Retinal pigment epithelial cell (primary cell): Measurements from ENCODE around the gene RAP2C.
A peak's percentile ranks its signal among the peaks of the same experiment; 100 is the strongest.

Experiments used
- DNase-seq: peaks from one replicate; pipeline ENCODE4 v3.0.0-alpha.2; 2010; ENCODE audit warnings: low read depth
- H3K4me3 ChIP-seq: 2 replicates; pipeline ENCODE4 v1.5.1; 2011; ENCODE audit warnings: mild to moderate bottlenecking, low read length, control low read depth, moderate library complexity
- TF ChIP-seq, protein P1 (sequence below): conservative IDR thresholded peaks from 2 replicates; pipeline ENCODE4 v1.5.1; 2011; ENCODE audit warnings: low read depth, low read length, control low read depth, inconsistent platforms

Gene RAP2C

DNA sequence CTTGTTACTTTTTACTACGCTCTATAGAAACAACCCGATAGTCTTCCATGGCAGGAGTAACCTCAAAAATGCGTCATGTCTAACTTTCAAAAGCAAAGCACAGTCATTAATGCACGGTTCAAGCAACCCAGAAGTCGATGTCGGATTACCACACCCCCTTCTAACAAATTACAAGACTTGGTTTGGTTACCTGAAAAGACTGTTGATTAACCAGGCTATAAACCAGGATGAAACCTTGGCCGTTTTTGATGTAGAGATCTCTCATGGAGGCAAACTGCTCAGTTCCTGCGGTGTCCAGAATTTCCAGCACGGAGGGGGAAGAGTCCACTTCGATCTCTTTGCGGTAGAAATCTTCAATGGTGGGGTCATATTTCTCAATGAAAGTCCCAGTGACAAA is 2.4 kb downstream of the RAP2C start:
- DNase-seq, result no peak
- H3K4me3 ChIP-seq, result peak overlapping the region; percentile 62
- TF ChIP-seq, protein P1, sequence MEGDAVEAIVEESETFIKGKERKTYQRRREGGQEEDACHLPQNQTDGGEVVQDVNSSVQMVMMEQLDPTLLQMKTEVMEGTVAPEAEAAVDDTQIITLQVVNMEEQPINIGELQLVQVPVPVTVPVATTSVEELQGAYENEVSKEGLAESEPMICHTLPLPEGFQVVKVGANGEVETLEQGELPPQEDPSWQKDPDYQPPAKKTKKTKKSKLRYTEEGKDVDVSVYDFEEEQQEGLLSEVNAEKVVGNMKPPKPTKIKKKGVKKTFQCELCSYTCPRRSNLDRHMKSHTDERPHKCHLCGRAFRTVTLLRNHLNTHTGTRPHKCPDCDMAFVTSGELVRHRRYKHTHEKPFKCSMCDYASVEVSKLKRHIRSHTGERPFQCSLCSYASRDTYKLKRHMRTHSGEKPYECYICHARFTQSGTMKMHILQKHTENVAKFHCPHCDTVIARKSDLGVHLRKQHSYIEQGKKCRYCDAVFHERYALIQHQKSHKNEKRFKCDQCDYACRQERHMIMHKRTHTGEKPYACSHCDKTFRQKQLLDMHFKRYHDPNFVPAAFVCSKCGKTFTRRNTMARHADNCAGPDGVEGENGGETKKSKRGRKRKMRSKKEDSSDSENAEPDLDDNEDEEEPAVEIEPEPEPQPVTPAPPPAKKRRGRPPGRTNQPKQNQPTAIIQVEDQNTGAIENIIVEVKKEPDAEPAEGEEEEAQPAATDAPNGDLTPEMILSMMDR, result no peak

DNA sequence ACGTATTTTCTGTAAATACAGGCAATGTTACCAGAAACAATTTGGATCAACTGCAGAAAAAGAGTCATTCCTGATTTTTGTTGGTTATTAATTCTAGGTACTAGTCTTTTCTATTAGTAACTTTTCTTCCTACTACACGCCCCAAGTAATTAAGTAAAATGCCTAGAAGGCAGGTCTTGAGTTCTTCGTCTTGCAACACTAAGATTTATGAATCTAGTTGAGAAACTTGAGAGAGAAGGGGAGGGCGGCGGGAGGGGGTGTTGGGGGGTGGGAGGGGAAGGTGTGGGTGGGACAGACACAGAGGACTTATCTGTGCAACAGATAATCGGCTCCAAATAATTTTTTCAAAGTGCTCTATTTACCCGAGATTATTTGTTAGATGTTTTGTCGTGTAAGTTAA is 3.0 kb downstream of the RAP2C start:
- TF ChIP-seq, protein P1, result no peak
- DNase-seq, result no peak
- H3K4me3 ChIP-seq, result peak overlapping the region; percentile 62

DNA sequence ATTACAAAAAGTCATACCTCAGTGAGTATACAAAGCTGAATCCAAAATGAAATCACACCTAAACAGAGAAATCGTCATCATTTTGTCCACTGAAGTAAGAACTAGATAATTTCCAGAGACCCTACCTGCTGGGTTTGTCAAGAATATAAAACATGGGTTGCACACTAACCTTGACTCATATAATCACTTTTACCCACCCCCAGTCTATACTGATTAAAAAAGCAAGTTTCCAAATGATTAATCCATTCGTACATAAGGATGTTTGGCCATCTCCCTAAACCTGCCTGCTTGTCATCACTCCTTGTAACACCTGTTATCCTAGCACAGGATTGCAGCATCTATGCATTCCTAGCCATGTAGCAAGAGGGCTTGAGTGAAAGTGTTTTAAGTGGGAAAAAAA is 4.7 kb downstream of the RAP2C start:
- H3K4me3 ChIP-seq, result no peak overlapping the region
- TF ChIP-seq, protein P1, result no peak
- no peak for DNase-seq

DNA sequence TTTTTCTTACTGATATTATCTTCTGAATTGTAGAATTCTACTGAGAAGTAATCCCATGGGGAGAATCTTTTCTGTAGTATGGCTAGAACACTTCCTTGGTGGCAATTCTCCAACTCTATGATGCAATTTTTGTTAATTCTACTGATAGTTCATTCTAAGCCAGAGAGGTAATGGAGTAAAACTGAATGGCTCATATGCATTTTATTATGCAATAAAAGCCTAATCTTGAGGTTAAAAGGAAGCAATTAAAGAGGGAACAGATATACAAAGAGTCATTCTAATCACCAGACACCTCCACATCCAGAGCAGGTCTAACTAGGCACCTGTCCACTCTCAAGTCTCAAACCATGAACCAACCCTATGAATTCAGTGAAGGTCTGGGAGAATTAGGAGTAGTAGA is 9.7 kb downstream of the RAP2C start:
- TF ChIP-seq, protein P1, result no peak

DNA sequence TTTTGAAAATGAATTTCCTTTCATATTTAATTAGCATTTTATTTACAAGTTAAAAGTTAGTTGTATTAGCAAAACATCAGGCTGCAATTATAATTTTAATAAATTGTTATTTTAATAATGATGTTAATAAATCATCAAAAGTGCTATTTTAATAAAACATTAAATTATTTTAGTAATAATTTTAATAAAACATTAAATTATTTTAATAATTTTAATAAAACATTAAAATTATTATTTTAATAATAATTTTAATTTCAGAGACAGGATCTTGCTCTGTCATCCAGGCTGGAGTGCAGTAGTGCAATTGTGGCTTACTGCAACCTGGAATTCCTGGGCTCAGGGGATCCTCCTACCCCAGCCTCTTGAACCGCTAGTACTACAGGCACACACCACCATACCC is 10.8 kb downstream of the RAP2C start:
- H3K4me3 ChIP-seq, result no peak overlapping the region
- TF ChIP-seq, protein P1, result no peak
- no peak for DNase-seq

More for the DNA sequence above, 9.7 kb downstream of the RAP2C start:
- no peak overlapping the region for H3K4me3 ChIP-seq
- DNase-seq, result no peak

DNA sequence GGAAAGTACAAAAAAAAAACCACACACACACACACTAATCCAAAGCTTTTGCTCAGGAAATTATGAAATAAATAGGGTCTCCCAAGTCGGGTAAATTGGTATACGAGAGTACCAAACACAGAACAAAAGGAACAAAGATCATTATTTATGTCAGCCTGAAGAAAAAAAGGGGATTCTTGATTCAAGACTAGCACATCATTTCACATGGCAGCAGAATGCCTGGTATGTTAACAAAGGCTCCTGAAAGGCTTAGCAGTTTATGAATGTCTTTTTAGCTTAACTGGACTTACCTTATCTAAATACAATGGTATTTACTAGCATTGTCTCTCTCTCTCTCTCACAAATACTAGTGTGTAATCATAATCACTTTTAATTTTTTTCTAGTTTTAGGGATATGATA is 11.3 kb downstream of the RAP2C start:
- H3K4me3 ChIP-seq, result no peak overlapping the region
- TF ChIP-seq, protein P1, result no peak
- no peak for DNase-seq

DNA sequence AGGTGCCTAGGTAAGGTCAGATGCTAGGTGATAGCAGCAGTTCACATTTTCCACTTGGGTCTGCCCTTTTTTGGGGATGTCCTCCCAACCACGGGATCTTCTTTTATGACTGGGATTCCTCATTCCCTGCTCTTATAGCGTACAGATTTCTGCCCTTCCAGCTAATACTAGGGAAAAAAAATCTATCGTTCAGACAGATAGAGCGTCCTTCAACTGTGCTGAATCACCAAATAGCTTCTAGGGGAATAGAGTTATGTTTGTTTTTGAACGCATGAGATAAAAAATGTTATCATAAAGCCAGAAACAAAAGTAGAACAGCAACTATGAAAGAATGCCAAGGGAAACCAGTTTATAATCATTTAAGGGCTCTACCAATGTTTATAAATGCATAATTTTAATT is 13.0 kb downstream of the RAP2C start:
- H3K4me3 ChIP-seq, result no peak overlapping the region
- TF ChIP-seq, protein P1, result no peak
- DNase-seq, result no peak
